NB4 (cell line): ENCODE results near the gene LGR5.

Source experiments
- MAX ChIP-seq: IDR thresholded peaks from 2 replicates; pipeline ENCODE4 v1.6.1; 2011; ENCODE audit warnings: low read depth, low read length
- MYC ChIP-seq: IDR thresholded peaks from 2 replicates; pipeline ENCODE4 v1.6.1; 2011; ENCODE audit warnings: low read depth, low read length
- POLR2A ChIP-seq: IDR thresholded peaks from 2 replicates; pipeline ENCODE4 v1.6.1; 2011; ENCODE audit warnings: mild to moderate bottlenecking; ENCODE audit not compliant: insufficient read length; ENCODE audit errors: extremely low read depth
- TF ChIP-seq, protein P1 (sequence below): IDR thresholded peaks from one replicate; pipeline ENCODE4 v1.5.1; 2012; ENCODE audit warnings: low read depth, low read length

DNA sequence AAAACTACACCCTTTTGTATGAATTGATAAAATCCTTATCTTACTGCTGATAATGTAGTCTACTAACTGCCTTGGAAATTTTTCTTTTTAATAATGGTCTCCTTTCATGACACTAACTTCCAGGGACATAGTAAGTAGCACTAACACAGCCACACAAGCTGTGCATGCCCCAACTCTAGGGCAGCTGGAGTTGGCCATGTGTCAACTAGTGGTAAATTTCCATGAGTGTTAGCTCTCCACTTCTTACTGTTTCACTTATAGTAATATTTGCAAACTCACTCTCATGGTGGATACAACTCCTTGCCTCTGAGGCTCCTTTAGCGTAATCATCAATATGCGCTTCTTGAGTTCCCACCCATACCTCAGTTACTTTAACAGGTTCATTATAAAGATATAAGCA is 38.0 kb downstream of the LGR5 start:
- TF ChIP-seq, protein P1, sequence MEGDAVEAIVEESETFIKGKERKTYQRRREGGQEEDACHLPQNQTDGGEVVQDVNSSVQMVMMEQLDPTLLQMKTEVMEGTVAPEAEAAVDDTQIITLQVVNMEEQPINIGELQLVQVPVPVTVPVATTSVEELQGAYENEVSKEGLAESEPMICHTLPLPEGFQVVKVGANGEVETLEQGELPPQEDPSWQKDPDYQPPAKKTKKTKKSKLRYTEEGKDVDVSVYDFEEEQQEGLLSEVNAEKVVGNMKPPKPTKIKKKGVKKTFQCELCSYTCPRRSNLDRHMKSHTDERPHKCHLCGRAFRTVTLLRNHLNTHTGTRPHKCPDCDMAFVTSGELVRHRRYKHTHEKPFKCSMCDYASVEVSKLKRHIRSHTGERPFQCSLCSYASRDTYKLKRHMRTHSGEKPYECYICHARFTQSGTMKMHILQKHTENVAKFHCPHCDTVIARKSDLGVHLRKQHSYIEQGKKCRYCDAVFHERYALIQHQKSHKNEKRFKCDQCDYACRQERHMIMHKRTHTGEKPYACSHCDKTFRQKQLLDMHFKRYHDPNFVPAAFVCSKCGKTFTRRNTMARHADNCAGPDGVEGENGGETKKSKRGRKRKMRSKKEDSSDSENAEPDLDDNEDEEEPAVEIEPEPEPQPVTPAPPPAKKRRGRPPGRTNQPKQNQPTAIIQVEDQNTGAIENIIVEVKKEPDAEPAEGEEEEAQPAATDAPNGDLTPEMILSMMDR: no peak
- TF ChIP-seq POLR2A: no peak
- TF ChIP-seq MYC: no peak
- TF ChIP-seq MAX: no peak
